ENCODE measurements around the gene ZNF438. TPM values are rescaled to one million over a fixed set of nuclear protein-coding genes. Genes with fewer than 3 reads are reported as not detected.
A peak's percentile ranks its signal among the peaks of the same experiment; 100 is the strongest.

The ZNF438 gene
- total and polyA plus RNA-seq, 2 of the 13 experiments (the other 11 are each of a cell fraction or from before 2014, with no cell fraction given), result 0.75 to 0.83 TPM

GRCh38 chr10:31031558-31032257 lies at the start of gene ZNF438 (continued):
- TF ChIP-seq DNMT3B (CRISPR knock-in tag; conservative IDR thresholded peaks at IDR 0.05) (0 out of 2 replicates have a peak, but pooled peaks have one; percentile 86), ZNF747 (CRISPR knock-in tag; IDR thresholded peaks at IDR 0.05; ENCODE audit: borderline replicate concordance) (no peak), ZNF576 (CRISPR knock-in tag; IDR thresholded peaks at IDR 0.05) (no peak), NCOA1 (CRISPR knock-in tag; IDR thresholded peaks at IDR 0.05) (no peak), ZNF607 (CRISPR knock-in tag; IDR thresholded peaks at IDR 0.05; ENCODE audit: borderline replicate concordance) (peak; percentile 56; the same call in 1 of the 2 replicates), KLF6 (CRISPR knock-in tag; IDR thresholded peaks at IDR 0.05) (no peak), SALL2 (CRISPR knock-in tag; IDR thresholded peaks at IDR 0.05) (no peak; the same call in 1 of the 2 replicates), GATA4 (IDR thresholded peaks at IDR 0.05; ENCODE audit: borderline replicate concordance, low read depth) (no peak), HOXD1 (CRISPR knock-in tag; IDR thresholded peaks at IDR 0.05) (no peak), SIX4 (CRISPR knock-in tag; IDR thresholded peaks at IDR 0.05) (no peak), ZNF503 (CRISPR knock-in tag; IDR thresholded peaks at IDR 0.05) (no peak), ZBTB4 (CRISPR knock-in tag; IDR thresholded peaks at IDR 0.05; ENCODE audit: borderline replicate concordance) (peak; percentile 23; the same call in 1 of the 2 replicates), ZFP37 (CRISPR knock-in tag; IDR thresholded peaks at IDR 0.05; ENCODE audit: borderline replicate concordance) (0 out of 2 replicates have a peak, but pooled peaks have one; percentile 68), PCBP1 (IDR thresholded peaks at IDR 0.05; ENCODE audit: borderline replicate concordance, low read depth, low read length) (0 out of 2 replicates have a peak, but pooled peaks have one; percentile 28), KLF12 (CRISPR knock-in tag; IDR thresholded peaks at IDR 0.05; ENCODE audit: borderline replicate concordance) (0 out of 2 replicates have a peak, but pooled peaks have one; percentile 83), SSRP1 (CRISPR knock-in tag; IDR thresholded peaks at IDR 0.05) (no peak), MED13 (CRISPR knock-in tag; IDR thresholded peaks at IDR 0.05) (peak; percentile 58; the same call in 1 of the 2 replicates), GTF3A (CRISPR knock-in tag; conservative IDR thresholded peaks at IDR 0.05) (no peak), ZSCAN20 (CRISPR knock-in tag; IDR thresholded peaks at IDR 0.05; ENCODE audit: borderline replicate concordance) (no peak), PCBP2 (optimal IDR thresholded peaks at IDR 0.05; ENCODE audit: low read depth, low read length, poor library complexity, severe bottlenecking) (no peak), ZBTB7A (CRISPR knock-in tag; IDR thresholded peaks at IDR 0.05) (no peak), ZNF678 (CRISPR knock-in tag; IDR thresholded peaks at IDR 0.05) (peak; percentile 92), ZNF724P (CRISPR knock-in tag; IDR thresholded peaks at IDR 0.05; ENCODE audit: borderline replicate concordance) (no peak; the same call in 1 of the 2 replicates), GLMP (CRISPR knock-in tag; IDR thresholded peaks at IDR 0.05; ENCODE audit: borderline replicate concordance) (no peak), ARNT (IDR thresholded peaks at IDR 0.05) (no peak)

Measured in HepG2 (cell line).